Natural killer cell (primary cell): ENCODE results near the gene PTPRT. TPM values are rescaled to one million over a fixed set of nuclear protein-coding genes. Genes with fewer than 3 reads are reported as not detected.
"Not testable (repeated sequence)": the region's sequence is repeated elsewhere in the genome, so short reads cannot be mapped to it uniquely, and the experiment has no call there.

Experiments used
- ATAC-seq, 3 donors: fragments of 150-1000 bp in 2 of 3; fragments of 200-7000 bp in 1 of 3; cut with Tn5 transposase; 1 replicate in 1 of 3; 2 replicates in 2 of 3; pipeline ENCODE4 v1.10.0; 2021; ENCODE audit warnings: mild to moderate bottlenecking in 2 of 3, moderate library complexity in 2 of 3
- DNase-seq, 2 donors: peaks; one replicate each; pipeline versions ENCODE4 v3.0.0 to v3.0.0-alpha.2; 2013 to 2021; ENCODE audit warnings: mixed read lengths in 1 of 2
- H3K27ac ChIP-seq: one replicate; pipeline ENCODE4 v1.5.1; 2013; ENCODE audit warnings: mild to moderate bottlenecking, low read length
- H3K27me3 ChIP-seq: one replicate; pipeline ENCODE4 v1.6.1; 2013; ENCODE audit warnings: low read length; ENCODE audit not compliant: control insufficient read depth, insufficient read depth
- H3K36me3 ChIP-seq: one replicate; pipeline ENCODE4 v1.6.1; 2013; ENCODE audit warnings: low read length; ENCODE audit not compliant: control insufficient read depth, insufficient read depth
- H3K4me1 ChIP-seq: one replicate; pipeline ENCODE4 v1.6.1; 2013; ENCODE audit warnings: low read length; ENCODE audit not compliant: control insufficient read depth, insufficient read depth
- H3K4me3 ChIP-seq: one replicate; pipeline ENCODE4 v1.5.1; 2013; ENCODE audit warnings: low read length
- H3K9me3 ChIP-seq: one replicate; pipeline ENCODE4 v1.6.1; 2013; ENCODE audit warnings: low read length; ENCODE audit not compliant: control insufficient read depth, insufficient read depth
- H3K27ac Mint-ChIP-seq, 2 donors: one replicate each; pipeline ENCODE4 v1.8.0; 2022; ENCODE audit warnings: mild to moderate bottlenecking in 2 of 2, mixed read lengths in 2 of 2, moderate library complexity in 1 of 2
- H3K27me3 Mint-ChIP-seq, 2 donors: one replicate each; pipeline ENCODE4 v1.8.0; 2022; ENCODE audit warnings: low read depth in 2 of 2, mixed read lengths in 2 of 2
- H3K36me3 Mint-ChIP-seq: one replicate; pipeline ENCODE4 v1.8.0; 2022; ENCODE audit warnings: mixed read lengths
- H3K4me1 Mint-ChIP-seq, 2 donors: one replicate each; pipeline ENCODE4 v1.8.0; 2022; ENCODE audit warnings: mixed read lengths in 2 of 2
- H3K4me3 Mint-ChIP-seq: one replicate; pipeline ENCODE4 v1.8.0; 2022; ENCODE audit warnings: mild to moderate bottlenecking, moderate library complexity, mixed read lengths
- H3K9me3 Mint-ChIP-seq, 2 donors: one replicate each; pipeline ENCODE4 v1.8.0; 2022; ENCODE audit warnings: mixed read lengths in 2 of 2
- CTCF ChIP-seq: fragments of 200-600 bp; IDR thresholded peaks from one replicate; pipeline ENCODE4 v1.8.0; 2022; ENCODE audit warnings: antibody characterized with exemption
- WGBS: methylation state at CpG from one replicate; pipeline ENCODE4 v1.1.7; 2013; ENCODE audit warnings: missing lambda C conversion rate; ENCODE audit not compliant: insufficient coverage; 5-methylcytosine and 5-hydroxymethylcytosine counted together
- intact Hi-C: fragments of 100-400 bp; cut with micrococcal nuclease; formaldehyde crosslinking; loops from one replicate; pipeline ENCODE4 v1.14.2; 2022
- total RNA-seq, 4 donors: library from RNA; stranded (reverse); fragments of 120-200 nt in 1 of 4; gene quantifications; one replicate each; pipeline versions ENCODE4 v1.2.3 to v1.2.4, GENCODE V29; 2013 to 2022

The PTPRT gene
- total RNA-seq, 3 donors from 2014 or later (not counting 1 experiment from before 2014, with no cell fraction given): not detected

DNA sequence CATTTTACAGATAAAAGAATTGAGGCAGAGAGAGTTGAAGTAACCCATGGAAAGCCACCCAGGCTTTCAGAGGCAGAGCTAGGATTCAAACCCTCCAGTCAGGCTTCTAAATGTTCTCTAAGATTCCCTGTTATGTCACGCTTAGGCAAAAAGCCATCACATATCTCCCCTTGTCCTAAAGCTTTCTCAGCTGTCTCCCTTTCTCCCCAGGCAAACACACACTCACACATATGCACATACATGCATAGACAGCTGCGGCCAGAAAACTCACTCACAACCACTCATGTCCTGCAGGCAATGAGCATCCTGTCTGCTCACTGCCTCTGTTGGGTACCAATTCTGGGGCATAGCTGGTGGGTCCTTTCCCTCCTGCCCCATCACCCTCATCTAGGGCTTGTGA lies 975.6 kb downstream of the PTPRT start:
- H3K4me1 ChIP-seq: no peaks in the 10 kb centered on the region
- no peaks in the 10 kb centered on the region for H3K36me3 ChIP-seq
- H3K27ac Mint-ChIP-seq: no peak overlapping the region
- no peaks in the 10 kb centered on the region for H3K27me3 ChIP-seq
- no peak for TF ChIP-seq CTCF
- no peaks in the 10 kb centered on the region for H3K27me3 Mint-ChIP-seq
- intact Hi-C loops: no loop called here
- ATAC-seq: no peak
- 87% methylated on average over 2 of the region's 2 CpGs for WGBS
- no peak for DNase-seq
- no peaks in the 10 kb centered on the region for H3K4me1 Mint-ChIP-seq
- H3K4me3 ChIP-seq: no peak overlapping the region
- peaks cover 5% of the 10 kb centered on the region for H3K9me3 ChIP-seq
- no peak overlapping the region for H3K27ac ChIP-seq
- peaks cover 7 to 10% of the 10 kb centered on the region in 2 donors for H3K9me3 Mint-ChIP-seq
- no peaks in the 10 kb centered on the region for H3K36me3 Mint-ChIP-seq
- H3K4me3 Mint-ChIP-seq: no peak overlapping the region

- no peak overlapping the region for H3K27ac ChIP-seq
- H3K4me3 ChIP-seq: no peak overlapping the region
- no peak overlapping the region for H3K4me3 Mint-ChIP-seq
- no peaks in the 10 kb centered on the region for H3K4me1 Mint-ChIP-seq
- peaks cover 9 to 12% of the 10 kb centered on the region in 2 donors for H3K9me3 Mint-ChIP-seq
- ATAC-seq (no peak), DNase-seq (no peak)
- no peaks in the 10 kb centered on the region for H3K9me3 ChIP-seq
- no peaks in the 10 kb centered on the region for H3K36me3 ChIP-seq
- intact Hi-C loops: no loop called here
- H3K27me3 Mint-ChIP-seq: no peaks in the 10 kb centered on the region
- H3K27me3 ChIP-seq: no peaks in the 10 kb centered on the region
- no peaks in the 10 kb centered on the region for H3K4me1 ChIP-seq
- no peak overlapping the region for H3K27ac Mint-ChIP-seq
- TF ChIP-seq CTCF: no peak
- 69% methylated on average over 3 of the region's 3 CpGs for WGBS
- H3K36me3 Mint-ChIP-seq: no peaks in the 10 kb centered on the region
Measured at GRCh38 chr20:42212391-42212790, 977.3 kb downstream of the PTPRT start.

- H3K27me3 Mint-ChIP-seq, DNase-seq, ATAC-seq, H3K27ac Mint-ChIP-seq, intact Hi-C loops, H3K36me3 ChIP-seq, H3K4me1 ChIP-seq, H3K4me3 ChIP-seq, H3K9me3 Mint-ChIP-seq, H3K27ac ChIP-seq, H3K27me3 ChIP-seq, H3K4me3 Mint-ChIP-seq, H3K9me3 ChIP-seq, H3K4me1 Mint-ChIP-seq, H3K36me3 Mint-ChIP-seq: not testable (repeated sequence)
- 43% methylated on average over 4 of the region's 15 CpGs for WGBS
Measured at GRCh38 chr20:42206557-42206956, 983.1 kb downstream of the PTPRT start.

- DNase-seq (no peak), ATAC-seq (no peak)
- no peaks in the 10 kb centered on the region for H3K9me3 ChIP-seq
- Mint-ChIP-seq H3K9me3 (peaks cover 2% of the 10 kb centered on the region in 2 donors), H3K4me3 (no peak overlapping the region), H3K4me1 (no peaks in the 10 kb centered on the region), H3K36me3 (no peaks in the 10 kb centered on the region), H3K27ac (no peak overlapping the region), H3K27me3 (no peaks in the 10 kb centered on the region)
- WGBS: 71% methylated on average over 9 of the region's 9 CpGs
- no peak overlapping the region for H3K27ac ChIP-seq
- no peaks in the 10 kb centered on the region for H3K27me3 ChIP-seq
- intact Hi-C loops: no loop called here
- H3K4me3 ChIP-seq: no peak overlapping the region
- H3K36me3 ChIP-seq: no peaks in the 10 kb centered on the region
- no peak for TF ChIP-seq CTCF
- H3K4me1 ChIP-seq: no peaks in the 10 kb centered on the region
Measured at GRCh38 chr20:42204109-42204660, 985.5 kb downstream of the PTPRT start.
